IMR-90 (cell line): ENCODE results near the gene TPM3. TPM values are rescaled to one million over a fixed set of nuclear protein-coding genes. Genes with fewer than 3 reads are reported as not detected.

Experiments
- ATAC-seq: fragments of 200-7000 bp; cut with Tn5 transposase; 2 replicates; pipeline ENCODE4 v1.9.1; 2020; ENCODE audit warnings: low read depth, mild to moderate bottlenecking, moderate library complexity
- BruUV-seq: library from RNA; stranded (reverse); fragments of 400-500 nt; replicated peaks from 2 replicates; lab custom pipeline; 2021; lab: Mats Ljungman, UMichigan
- CTCF ChIA-PET: fragments of 300-600 bp; formaldehyde crosslinking; extraction: SDS; loops from one replicate; lab custom pipeline; 2021; ENCODE audit warnings: antibody characterized with exemption; lab: Yijun Ruan, JAX
- POLR2A ChIA-PET: fragments of 300-600 bp; sonication (Branson Sonifier 250); formaldehyde crosslinking; loops from one replicate; lab custom pipeline; 2022; ENCODE audit warnings: antibody characterized with exemption; ENCODE audit not compliant: unreplicated experiment; lab: Charles Lee
- DNase-seq: peaks from one replicate; pipeline ENCODE4 v3.0.0; 2013
- H2AFZ ChIP-seq: replicated peaks from 2 replicates; pipeline ENCODE3; 2013; ENCODE audit warnings: low read length, mild to moderate bottlenecking; ENCODE audit not compliant: poor library complexity
- H2AK5ac ChIP-seq: 2 replicates; pipeline ENCODE4 v1.6.1; 2013; ENCODE audit warnings: low read depth, low read length, inconsistent platforms
- H2AK9ac ChIP-seq: replicated peaks from 2 replicates; pipeline ENCODE3; 2013; ENCODE audit warnings: mild to moderate bottlenecking, low read depth, low read length, moderate library complexity; ENCODE audit not compliant: poor library complexity
- H2BK120ac ChIP-seq: 2 replicates; pipeline ENCODE4 v1.6.1; 2013; ENCODE audit warnings: low read depth, low read length, inconsistent platforms
- H2BK15ac ChIP-seq: 3 replicates; pipeline ENCODE4 v1.6.1; 2013; ENCODE audit warnings: low read depth, low read length, inconsistent platforms
- H2BK20ac ChIP-seq: 2 replicates; pipeline ENCODE4 v1.6.1; 2013; ENCODE audit warnings: low read depth, mild to moderate bottlenecking, inconsistent platforms, low read length, moderate library complexity
- H2BK5ac ChIP-seq: 2 replicates; pipeline ENCODE4 v1.6.1; 2013; ENCODE audit warnings: mild to moderate bottlenecking, low read depth, low read length, inconsistent platforms; ENCODE audit not compliant: poor library complexity, severe bottlenecking
- H3K14ac ChIP-seq: replicated peaks from 2 replicates; pipeline ENCODE4 v1.6.1; 2013; ENCODE audit warnings: low read depth, low read length, inconsistent platforms
- H3K18ac ChIP-seq: 2 replicates; pipeline ENCODE4 v1.6.1; 2013; ENCODE audit warnings: low read depth, low read length, control low read depth
- H3K23ac ChIP-seq: 2 replicates; pipeline ENCODE4 v1.6.1; 2013; ENCODE audit warnings: low read depth, low read length, inconsistent platforms
- H3K27ac ChIP-seq: 2 replicates; pipeline ENCODE4 v1.5.1; 2013; ENCODE audit warnings: mild to moderate bottlenecking, control low read depth, low read length; ENCODE audit not compliant: insufficient read depth
- H3K27me3 ChIP-seq: 2 replicates; pipeline ENCODE4 v1.6.1; 2013; ENCODE audit warnings: low read length; ENCODE audit not compliant: control insufficient read depth, insufficient read depth
- H3K36me3 ChIP-seq: 2 replicates; pipeline ENCODE4 v1.6.1; 2013; ENCODE audit warnings: low read length, mixed read lengths; ENCODE audit not compliant: control insufficient read depth, insufficient read depth
- H3K4ac ChIP-seq: 2 replicates; pipeline ENCODE4 v1.6.1; 2013; ENCODE audit warnings: low read depth, low read length, inconsistent platforms
- H3K4me1 ChIP-seq: 2 replicates; pipeline ENCODE4 v1.6.1; 2013; ENCODE audit warnings: low read length, mixed read lengths; ENCODE audit not compliant: control insufficient read depth, insufficient read depth
- H3K4me2 ChIP-seq: 2 replicates; pipeline ENCODE4 v1.6.1; 2013; ENCODE audit warnings: low read depth, mild to moderate bottlenecking, control low read depth, low read length, moderate library complexity
- H3K4me3 ChIP-seq: 2 replicates; pipeline ENCODE4 v1.5.1; 2013; ENCODE audit warnings: low read depth, mild to moderate bottlenecking, control low read depth, low read length, moderate library complexity; ENCODE audit not compliant: insufficient read depth
- H3K56ac ChIP-seq: 2 replicates; pipeline ENCODE4 v1.6.1; 2013; ENCODE audit warnings: low read length, inconsistent platforms; ENCODE audit not compliant: insufficient read depth; ENCODE audit errors: extremely low read depth
- H3K79me1 ChIP-seq, 2 experiments: 2 replicates each; pipeline ENCODE4 v1.6.1; 2013; ENCODE audit warnings: low read length in 2 of 2, inconsistent platforms in 1 of 2, low read depth in 1 of 2
- H3K9ac ChIP-seq: 2 replicates; pipeline ENCODE4 v1.6.1; 2013; ENCODE audit warnings: low read depth, low read length, control low read depth
- H3K9me1 ChIP-seq: 2 replicates; pipeline ENCODE4 v1.6.1; 2013; ENCODE audit warnings: low read length, inconsistent platforms; ENCODE audit not compliant: insufficient read depth
- H3K9me3 ChIP-seq: 2 replicates; pipeline ENCODE4 v1.6.1; 2013; ENCODE audit warnings: low read length; ENCODE audit not compliant: control insufficient read depth, insufficient read depth
- H4K20me1 ChIP-seq: 2 replicates; pipeline ENCODE4 v1.6.1; 2013; ENCODE audit warnings: low read length, inconsistent platforms; ENCODE audit not compliant: insufficient read depth
- H4K5ac ChIP-seq: 2 replicates; pipeline ENCODE4 v1.6.1; 2013; ENCODE audit warnings: mild to moderate bottlenecking, low read depth, low read length, control low read depth
- H4K8ac ChIP-seq, 2 experiments: 2 replicates each; pipeline ENCODE4 v1.6.1; 2013; ENCODE audit warnings: low read depth in 2 of 2, low read length in 2 of 2, control low read depth in 1 of 2, inconsistent platforms in 1 of 2
- H4K91ac ChIP-seq: 2 replicates; pipeline ENCODE4 v1.6.1; 2013; ENCODE audit warnings: low read depth, low read length, inconsistent platforms; ENCODE audit not compliant: insufficient read depth
- MAFK ChIP-seq: IDR thresholded peaks from 2 replicates; pipeline ENCODE4 v1.6.1; 2012; ENCODE audit warnings: low read depth, low read length, improper control_type of control experiment
- MAZ ChIP-seq: IDR thresholded peaks from 2 replicates; pipeline ENCODE4 v1.6.1; 2012; ENCODE audit warnings: low read depth, mild to moderate bottlenecking, low read length, improper control_type of control experiment, moderate library complexity, borderline replicate concordance
- MXI1 ChIP-seq: IDR thresholded peaks from 2 replicates; pipeline ENCODE4 v1.6.1; 2012; ENCODE audit warnings: low read depth, mild to moderate bottlenecking, low read length, moderate library complexity, borderline replicate concordance
- NFE2L2 ChIP-seq: fragments of 150-350 bp; IDR thresholded peaks from 2 replicates; pipeline ENCODE4 v1.6.1; 2016; ENCODE audit warnings: low read depth, mild to moderate bottlenecking, low read length
- POLR2A ChIP-seq: IDR thresholded peaks from 2 replicates; pipeline ENCODE4 v1.6.1; 2012; ENCODE audit warnings: mild to moderate bottlenecking, low read depth, low read length
- RAD21 ChIP-seq: IDR thresholded peaks from 2 replicates; pipeline ENCODE4 v1.6.1; 2012; ENCODE audit warnings: low read length, improper control_type of control experiment
- RCOR1 ChIP-seq: IDR thresholded peaks from 2 replicates; pipeline ENCODE4 v1.6.1; 2012; ENCODE audit warnings: mild to moderate bottlenecking, low read length, improper control_type of control experiment; ENCODE audit not compliant: insufficient replicate concordance
- WGBS, 2 experiments: methylation state at CpG; one replicate each; pipeline versions ENCODE4 v1.1.5 to v1.1.7; 2013; ENCODE audit warnings: missing lambda C conversion rate in 2 of 2; ENCODE audit not compliant: insufficient read length in 1 of 2; ENCODE audit errors: extremely low coverage in 2 of 2; 5-methylcytosine and 5-hydroxymethylcytosine counted together
- dilution Hi-C: fragments of 300-500 bp; cut with HindIII; formaldehyde crosslinking; loops from one replicate; pipeline ENCODE4 v1.14.3; 2018; ENCODE audit warnings: low sequenced_read_pairs; ENCODE audit not compliant: unreplicated experiment
- in situ Hi-C: fragments of 300-500 bp; cut with MboI; formaldehyde crosslinking; loops from 3 replicates; pipeline ENCODE4 v1.14.3; 2019; ENCODE audit warnings: low sequenced_read_pairs, inconsistent platforms, mixed read lengths
- intact Hi-C: fragments of 100-400 bp; cut with micrococcal nuclease; formaldehyde crosslinking; loops from 2 replicates; pipeline ENCODE4 v1.10.0; 2022
- polyA plus RNA-seq, 3 experiments: library from polyadenylated mRNA; depleted of rRNA; stranded (reverse); fragments of >200 nt; gene quantifications; 2 replicates each; pipeline ENCODE4 v1.2.3, GENCODE V29; 2012; ENCODE audit warnings: low replicate concordance in 1 of 3
- total RNA-seq: library from RNA; depleted of rRNA; stranded (reverse); fragments of >200 nt; gene quantifications from 2 replicates; pipeline ENCODE4 v1.2.3, GENCODE V29; 2012

Gene TPM3
- total and polyA plus RNA-seq, 2 of the 4 experiments (the other 2 are of a cell fraction), result 438 to 530 TPM

- Histone ChIP-seq H3K27me3 (no peaks in the 10 kb centered on the region), H4K91ac (no peak overlapping the region), H2AFZ (no peak overlapping the region), H3K4me2 (no peak overlapping the region), H3K9me1 (peaks cover 9% of the 10 kb centered on the region), H3K4ac (no peak overlapping the region), H3K4me3 (no peak overlapping the region), H2AK5ac (no peak overlapping the region), H3K36me3 (peaks cover 14% of the 10 kb centered on the region), H4K20me1 (peaks cover 20% of the 10 kb centered on the region), H3K4me1 (peaks cover 10% of the 10 kb centered on the region), H2BK15ac (no peak overlapping the region), H2BK5ac (no peak overlapping the region), H3K27ac (no peak overlapping the region), H2BK20ac (no peak overlapping the region), H3K79me1 (peaks cover 15 to 26% of the 10 kb centered on the region in 2 experiments), H3K18ac (no peak overlapping the region), H3K14ac (no peak overlapping the region), H4K5ac (peak overlapping the region; percentile 83; the same call in 1 of the 2 replicates), H3K23ac (peak overlapping the region; percentile 68; the same call in 1 of the 2 replicates), H2AK9ac (no peak overlapping the region), H2BK120ac (no peak overlapping the region), H3K56ac (no peak overlapping the region), H3K9me3 (no peaks in the 10 kb centered on the region), H3K9ac (no peak overlapping the region), H4K8ac (peak overlapping the region in 1 of 2 experiments; percentile 67; a peak in 1 of 4 replicates)
- 80% methylated on average over 1 of the region's 6 CpGs; no CpG with 5 or more reads in 1 of the 2 experiments for WGBS, 2 experiments
- ChIA-PET POLR2A (no interaction called here), CTCF (interaction anchor here (0.5 kb wide), 1 partner anchor 123 kb away, joined by 4 read pairs; no protein-coding TSS in a partner anchor)
- BruUV-seq, result no TSS peak
- TF ChIP-seq RAD21 (no peak), MXI1 (no peak), MAFK (no peak), MAZ (no peak), NFE2L2 (no peak), RCOR1 (peak; percentile 12), POLR2A (no peak)
- dilution Hi-C loops, result no loop called here
- ATAC-seq, result no peak
- intact Hi-C loops, result no loop called here
- no peak for DNase-seq
- in situ Hi-C loops, result no loop called here
These were observed 37.8 kb downstream of the TPM3 start for GRCh38 chr1:154154053-154154452.
